GM21423 (cell line): ENCODE results near the gene TMEM131.

ENCODE experiments used
- ATAC-seq: cut with Tn5 transposase; IDR thresholded peaks from one replicate; pipeline ENCODE4 v1.9.1; 2021; ENCODE audit warnings: mild to moderate bottlenecking, moderate library complexity; ENCODE audit not compliant: unreplicated experiment

The TMEM131 gene

GRCh38 chr2:97731274-97732020 lies 264.3 kb downstream of the TMEM131 start:
- ATAC-seq: no peak

GRCh38 chr2:97730245-97730644 lies 265.5 kb downstream of the TMEM131 start:
- ATAC-seq: no peak

- no peak for ATAC-seq
Observed at GRCh38 chr2:97728091-97728731, 267.5 kb downstream of the TMEM131 start.

GRCh38 chr2:97727296-97727695 lies 268.5 kb downstream of the TMEM131 start:
- no peak for ATAC-seq

DNA sequence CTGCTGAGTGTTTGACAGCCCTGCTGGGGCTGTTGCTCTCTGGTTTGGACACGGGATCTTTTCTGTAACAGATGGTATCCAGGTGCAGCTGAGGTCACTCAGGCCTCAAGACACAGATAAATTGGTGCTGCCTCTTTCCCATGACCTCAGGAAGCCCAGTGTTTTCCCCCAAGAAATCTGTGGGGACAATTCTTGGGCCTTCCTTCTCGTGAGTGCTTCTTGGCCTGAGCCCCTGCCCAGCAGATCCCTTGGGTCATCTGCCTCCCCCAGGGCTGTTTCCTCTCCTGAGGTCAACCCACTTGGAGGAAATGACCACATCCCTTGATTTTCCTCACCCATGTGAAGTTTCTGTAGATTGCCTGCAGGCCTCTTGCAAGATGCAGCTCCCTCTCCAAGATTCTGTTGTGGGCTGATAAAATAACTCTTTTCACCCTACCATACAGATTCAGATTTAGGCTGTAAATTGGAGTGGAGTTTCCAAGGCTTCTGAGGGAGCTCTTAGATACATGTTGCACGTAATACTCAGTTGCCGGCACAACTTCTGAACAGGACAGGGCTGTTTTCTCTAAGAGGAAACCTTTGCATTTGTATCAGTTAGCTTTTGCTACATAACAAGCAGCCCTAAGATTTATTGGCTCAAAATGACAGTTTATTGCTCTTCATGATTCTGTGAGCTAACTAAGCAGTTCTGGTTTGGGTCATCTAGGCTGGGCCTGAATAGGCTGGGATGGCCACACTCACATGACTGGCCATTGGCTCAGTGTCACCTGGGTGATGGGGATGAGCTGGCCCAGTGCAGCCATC lies 269.3 kb downstream of the TMEM131 start:
- ATAC-seq: no peak

GRCh38 chr2:97724946-97725688 lies 270.6 kb downstream of the TMEM131 start:
- ATAC-seq: no peak

GRCh38 chr2:97724501-97724900 lies 271.2 kb downstream of the TMEM131 start:
- ATAC-seq: no peak

- ATAC-seq: no peak
Observed at GRCh38 chr2:97724073-97724410, 271.7 kb downstream of the TMEM131 start.

DNA sequence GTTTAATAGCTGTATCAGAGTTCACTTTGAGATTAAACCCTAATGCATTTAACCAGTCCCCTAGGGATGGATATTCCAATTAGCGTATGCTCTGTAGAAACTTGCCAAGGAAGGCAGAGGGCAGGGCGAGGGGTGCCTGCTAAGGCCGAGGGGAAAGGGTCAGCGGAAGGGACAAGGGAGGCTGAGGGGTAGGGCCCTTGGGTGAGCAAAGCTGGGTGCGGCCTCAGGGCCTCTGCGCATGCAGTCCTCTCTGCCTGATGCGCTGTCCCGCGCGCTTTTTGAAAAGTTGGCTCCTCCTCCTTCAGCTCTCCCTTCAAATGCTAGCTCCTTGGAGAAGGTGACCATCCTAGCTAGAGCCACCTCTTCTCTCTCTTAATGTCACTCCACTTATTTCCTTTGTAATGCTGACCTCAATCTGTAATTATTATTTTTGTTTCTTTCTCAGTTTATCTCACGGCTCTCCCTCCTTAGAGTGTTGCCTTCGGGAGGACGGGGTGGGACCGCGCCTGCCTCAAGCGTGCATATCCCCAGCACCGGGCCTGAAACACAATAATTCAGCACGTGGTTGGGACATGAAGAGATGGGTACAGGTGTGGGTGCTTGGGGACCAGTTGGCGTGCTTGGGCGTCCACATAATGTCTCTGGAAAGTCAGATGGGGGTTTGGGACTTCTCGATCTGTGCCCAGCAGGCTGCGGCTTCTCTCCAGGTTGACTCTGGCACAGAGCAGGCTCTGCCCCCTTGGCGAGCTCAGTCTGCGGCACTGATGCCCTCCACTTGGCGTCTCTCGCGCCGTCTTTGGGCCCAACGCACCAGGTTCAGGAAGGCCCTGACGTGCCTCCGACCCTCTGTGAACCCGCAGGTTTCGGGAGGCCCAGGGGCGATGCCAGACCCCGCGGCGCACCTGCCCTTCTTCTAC lies 272.3 kb downstream of the TMEM131 start:
- no peak for ATAC-seq

DNA sequence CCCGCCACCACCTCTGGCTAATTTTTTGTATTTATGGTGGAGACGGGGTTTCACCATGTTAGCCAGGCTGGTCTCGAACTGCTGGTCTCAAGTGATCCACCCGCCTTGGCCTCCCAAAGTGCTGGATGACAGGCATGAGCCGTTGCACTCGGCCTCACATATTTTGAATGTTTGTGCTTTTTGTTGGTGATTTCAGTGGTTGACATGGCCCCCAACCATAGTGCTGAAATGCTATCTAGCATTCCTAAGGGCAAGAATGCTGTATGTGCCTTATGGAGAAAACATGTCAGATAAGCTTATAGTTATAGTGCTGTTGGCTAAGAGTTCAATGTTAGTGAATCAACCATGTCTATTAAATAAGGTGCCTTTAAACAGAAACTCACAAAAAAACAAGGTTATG lies 273.5 kb downstream of the TMEM131 start:
- ATAC-seq: no peak

- no peak for ATAC-seq
Observed at GRCh38 chr2:97720746-97721145, 275.0 kb downstream of the TMEM131 start.

GRCh38 chr2:97719362-97720155 lies 276.2 kb downstream of the TMEM131 start:
- ATAC-seq: no peak

DNA sequence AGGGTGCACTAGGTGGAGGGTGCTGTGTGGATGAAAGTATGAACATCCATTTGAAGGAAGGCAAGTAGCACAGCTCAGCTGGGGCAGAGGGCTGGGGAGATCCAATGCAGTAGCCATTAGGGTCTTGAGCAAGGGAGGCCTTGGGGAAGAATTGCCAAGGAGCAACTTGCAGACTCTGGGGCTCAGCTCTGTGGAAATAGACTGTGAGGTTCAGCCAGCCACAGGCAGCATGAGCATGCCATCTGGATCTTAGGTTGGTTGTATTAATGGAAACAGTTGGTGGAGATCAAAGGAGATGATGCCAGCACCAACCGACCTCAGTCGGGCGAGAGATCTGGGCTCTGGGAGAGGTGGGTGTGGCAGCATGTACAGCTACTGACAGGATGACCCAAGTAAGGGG lies 276.8 kb downstream of the TMEM131 start:
- ATAC-seq: peak; percentile 10

- ATAC-seq: peak; percentile 66
Observed at GRCh38 chr2:97718051-97718882, 277.5 kb downstream of the TMEM131 start.

GRCh38 chr2:97717613-97717995 lies 278.1 kb downstream of the TMEM131 start:
- ATAC-seq: no peak

- ATAC-seq: no peak
Observed at GRCh38 chr2:97716695-97717612, 278.8 kb downstream of the TMEM131 start.

DNA sequence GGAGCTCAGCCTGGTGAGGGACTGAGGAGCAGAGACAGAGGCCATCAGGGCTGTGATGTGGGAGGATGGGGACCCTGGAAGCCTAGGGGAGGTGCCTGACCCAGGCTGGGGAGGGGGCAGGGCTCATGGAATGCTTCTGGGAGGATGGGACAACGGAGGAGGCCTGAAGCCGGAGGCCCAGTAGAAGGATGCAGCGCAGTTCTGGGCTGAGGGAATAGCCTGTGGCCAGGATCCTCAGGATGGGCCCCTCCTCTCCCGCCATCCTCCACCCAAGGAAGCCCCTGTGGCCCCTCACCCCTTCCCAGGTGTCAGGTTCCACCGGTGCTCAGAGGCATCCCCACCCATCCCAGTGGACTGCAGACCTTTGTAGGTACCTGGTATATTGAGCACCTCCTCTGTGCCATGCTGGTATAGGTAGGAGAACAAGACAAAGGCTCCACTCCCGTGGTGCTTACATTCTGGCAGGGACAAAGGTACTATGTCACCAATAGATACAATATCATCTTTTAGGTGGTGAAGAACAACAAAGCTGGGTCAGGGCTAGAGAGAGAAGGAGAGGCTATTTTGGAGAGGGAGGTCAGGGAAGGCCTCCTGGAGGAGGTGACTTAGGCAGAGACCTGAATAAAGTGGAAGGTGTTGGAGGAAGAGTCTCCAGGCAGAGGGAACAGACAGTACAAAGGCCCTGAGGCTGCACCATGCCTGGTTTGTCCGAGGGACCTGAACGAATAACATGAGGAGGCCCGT lies 279.6 kb downstream of the TMEM131 start:
- no peak for ATAC-seq
